ENCODE measurements around the gene CDH5. TPM values are rescaled to one million over a fixed set of nuclear protein-coding genes. Genes with fewer than 3 reads are reported as not detected.

CDH5 gene
- total and polyA plus RNA-seq, 2 of the 13 experiments (the other 11 are each of a cell fraction or from before 2014, with no cell fraction given): 0.71 to 1.1 TPM

GRCh38 chr16:66408163-66409048, 41.9 kb downstream of the CDH5 start (continued):
- TF ChIP-seq ADNP (CRISPR knock-in tag; IDR thresholded peaks at IDR 0.05) (no peak), ZBTB7B (CRISPR knock-in tag; IDR thresholded peaks at IDR 0.05) (0 out of 2 replicates have a peak, but pooled peaks have one; percentile 29), ZNF780A (CRISPR knock-in tag; IDR thresholded peaks at IDR 0.05) (no peak), ZNF598 (CRISPR knock-in tag; IDR thresholded peaks at IDR 0.05; ENCODE audit: borderline replicate concordance) (no peak), ZNF660 (CRISPR knock-in tag; IDR thresholded peaks at IDR 0.05; ENCODE audit: borderline replicate concordance, low read depth) (no peak), NFKBIZ (CRISPR knock-in tag; IDR thresholded peaks at IDR 0.05) (no peak)
- TF ChIP-seq, protein P1, sequence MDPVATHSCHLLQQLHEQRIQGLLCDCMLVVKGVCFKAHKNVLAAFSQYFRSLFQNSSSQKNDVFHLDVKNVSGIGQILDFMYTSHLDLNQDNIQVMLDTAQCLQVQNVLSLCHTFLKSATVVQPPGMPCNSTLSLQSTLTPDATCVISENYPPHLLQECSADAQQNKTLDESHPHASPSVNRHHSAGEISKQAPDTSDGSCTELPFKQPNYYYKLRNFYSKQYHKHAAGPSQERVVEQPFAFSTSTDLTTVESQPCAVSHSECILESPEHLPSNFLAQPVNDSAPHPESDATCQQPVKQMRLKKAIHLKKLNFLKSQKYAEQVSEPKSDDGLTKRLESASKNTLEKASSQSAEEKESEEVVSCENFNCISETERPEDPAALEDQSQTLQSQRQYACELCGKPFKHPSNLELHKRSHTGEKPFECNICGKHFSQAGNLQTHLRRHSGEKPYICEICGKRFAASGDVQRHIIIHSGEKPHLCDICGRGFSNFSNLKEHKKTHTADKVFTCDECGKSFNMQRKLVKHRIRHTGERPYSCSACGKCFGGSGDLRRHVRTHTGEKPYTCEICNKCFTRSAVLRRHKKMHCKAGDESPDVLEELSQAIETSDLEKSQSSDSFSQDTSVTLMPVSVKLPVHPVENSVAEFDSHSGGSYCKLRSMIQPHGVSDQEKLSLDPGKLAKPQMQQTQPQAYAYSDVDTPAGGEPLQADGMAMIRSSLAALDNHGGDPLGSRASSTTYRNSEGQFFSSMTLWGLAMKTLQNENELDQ (CRISPR knock-in tag; IDR thresholded peaks at IDR 0.05; ENCODE audit: borderline replicate concordance): peak; percentile 52; the same call in 1 of the 2 replicates
- TF ChIP-seq, protein P2, sequence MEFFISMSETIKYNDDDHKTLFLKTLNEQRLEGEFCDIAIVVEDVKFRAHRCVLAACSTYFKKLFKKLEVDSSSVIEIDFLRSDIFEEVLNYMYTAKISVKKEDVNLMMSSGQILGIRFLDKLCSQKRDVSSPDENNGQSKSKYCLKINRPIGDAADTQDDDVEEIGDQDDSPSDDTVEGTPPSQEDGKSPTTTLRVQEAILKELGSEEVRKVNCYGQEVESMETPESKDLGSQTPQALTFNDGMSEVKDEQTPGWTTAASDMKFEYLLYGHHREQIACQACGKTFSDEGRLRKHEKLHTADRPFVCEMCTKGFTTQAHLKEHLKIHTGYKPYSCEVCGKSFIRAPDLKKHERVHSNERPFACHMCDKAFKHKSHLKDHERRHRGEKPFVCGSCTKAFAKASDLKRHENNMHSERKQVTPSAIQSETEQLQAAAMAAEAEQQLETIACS (CRISPR knock-in tag; IDR thresholded peaks at IDR 0.05): no peak

All from HepG2 (cell line).